ENCODE results near the gene EFNA5. TPM values are rescaled to one million over a fixed set of nuclear protein-coding genes. Genes with fewer than 3 reads are reported as not detected.

Gene EFNA5
- total and polyA plus RNA-seq, 2 donors = 1.7 to 3.6 TPM

- no peaks in the 10 kb centered on the region for H3K36me3 ChIP-seq (ENCODE audit: control insufficient read depth in 2 of 2, insufficient read depth in 2 of 2, low read length in 1 of 2)
- H3K9me3 ChIP-seq (ENCODE audit: control insufficient read depth in 2 of 2, insufficient read depth in 1 of 2, low read length in 1 of 2) = no peaks in the 10 kb centered on the region
- 89% methylated on average over 6 of the region's 6 CpGs for WGBS
- no peaks in the 10 kb centered on the region for H3K4me1 ChIP-seq (ENCODE audit: control insufficient read depth in 2 of 2, insufficient read depth in 2 of 2, low read length in 2 of 2)
- no peaks in the 10 kb centered on the region for H3K27me3 ChIP-seq (ENCODE audit: control insufficient read depth in 2 of 2, insufficient read depth in 1 of 2, low read length in 1 of 2)
- no peak overlapping the region for H3K4me3 ChIP-seq (ENCODE audit: low read length in 2 of 2)
- no peak overlapping the region for H3K27ac ChIP-seq (ENCODE audit: low read depth in 1 of 2, low read length in 1 of 2)
- no peak for DNase-seq (ENCODE audit: low read depth in 6 of 9, low spot score in 9 of 9)
Observed at GRCh38 chr5:107370396-107370968, 300.3 kb downstream of the EFNA5 start.

GRCh38 chr5:107369622-107370021, 301.1 kb downstream of the EFNA5 start:
- Histone ChIP-seq H3K4me3 (ENCODE audit: low read length in 2 of 2) (no peak overlapping the region), H3K27me3 (ENCODE audit: control insufficient read depth in 2 of 2, insufficient read depth in 1 of 2, low read length in 1 of 2) (no peaks in the 10 kb centered on the region), H3K4me1 (ENCODE audit: control insufficient read depth in 2 of 2, insufficient read depth in 2 of 2, low read length in 2 of 2) (no peaks in the 10 kb centered on the region), H3K27ac (ENCODE audit: low read depth in 1 of 2, low read length in 1 of 2) (no peak overlapping the region), H3K36me3 (ENCODE audit: control insufficient read depth in 2 of 2, insufficient read depth in 2 of 2, low read length in 1 of 2) (no peaks in the 10 kb centered on the region), H3K9me3 (ENCODE audit: control insufficient read depth in 2 of 2, insufficient read depth in 1 of 2, low read length in 1 of 2) (no peaks in the 10 kb centered on the region)
- 98% methylated on average over 1 of the region's 1 CpG for WGBS
- no peak for DNase-seq (ENCODE audit: low read depth in 6 of 9, low spot score in 9 of 9)

GRCh38 chr5:107368615-107369014, 302.1 kb downstream of the EFNA5 start:
- Histone ChIP-seq H3K27me3 (ENCODE audit: control insufficient read depth in 2 of 2, insufficient read depth in 1 of 2, low read length in 1 of 2) (no peaks in the 10 kb centered on the region), H3K27ac (ENCODE audit: low read depth in 1 of 2, low read length in 1 of 2) (no peak overlapping the region), H3K4me3 (ENCODE audit: low read length in 2 of 2) (no peak overlapping the region), H3K36me3 (ENCODE audit: control insufficient read depth in 2 of 2, insufficient read depth in 2 of 2, low read length in 1 of 2) (no peaks in the 10 kb centered on the region), H3K9me3 (ENCODE audit: control insufficient read depth in 2 of 2, insufficient read depth in 1 of 2, low read length in 1 of 2) (no peaks in the 10 kb centered on the region), H3K4me1 (ENCODE audit: control insufficient read depth in 2 of 2, insufficient read depth in 2 of 2, low read length in 2 of 2) (no peaks in the 10 kb centered on the region)
- 96% methylated on average over 7 of the region's 7 CpGs for whole genome bisulfite sequencing
- DNase-seq (ENCODE audit: low read depth in 6 of 9, low spot score in 9 of 9) = no peak

GRCh38 chr5:107367939-107368338, 302.8 kb downstream of the EFNA5 start:
- Histone ChIP-seq H3K4me3 (ENCODE audit: low read length in 2 of 2) (no peak overlapping the region), H3K27me3 (ENCODE audit: control insufficient read depth in 2 of 2, insufficient read depth in 1 of 2, low read length in 1 of 2) (no peaks in the 10 kb centered on the region), H3K27ac (ENCODE audit: low read depth in 1 of 2, low read length in 1 of 2) (no peak overlapping the region)

GRCh38 chr5:107367480-107367879, 303.3 kb downstream of the EFNA5 start:
- H3K4me1 ChIP-seq (ENCODE audit: control insufficient read depth in 2 of 2, insufficient read depth in 2 of 2, low read length in 2 of 2) = no peaks in the 10 kb centered on the region
- no peak for DNase-seq (ENCODE audit: low read depth in 6 of 9, low spot score in 9 of 9)
- no peaks in the 10 kb centered on the region for H3K9me3 ChIP-seq (ENCODE audit: control insufficient read depth in 2 of 2, insufficient read depth in 1 of 2, low read length in 1 of 2)
- 98% methylated on average over 4 of the region's 4 CpGs for WGBS
- H3K27ac ChIP-seq (ENCODE audit: low read depth in 1 of 2, low read length in 1 of 2) = no peak overlapping the region
- no peaks in the 10 kb centered on the region for H3K36me3 ChIP-seq (ENCODE audit: control insufficient read depth in 2 of 2, insufficient read depth in 2 of 2, low read length in 1 of 2)
- no peaks in the 10 kb centered on the region for H3K27me3 ChIP-seq (ENCODE audit: control insufficient read depth in 2 of 2, insufficient read depth in 1 of 2, low read length in 1 of 2)
- no peak overlapping the region for H3K4me3 ChIP-seq (ENCODE audit: low read length in 2 of 2)

More at GRCh38 chr5:107367939-107368338, 302.8 kb downstream of the EFNA5 start:
- no peaks in the 10 kb centered on the region for H3K36me3 ChIP-seq (ENCODE audit: control insufficient read depth in 2 of 2, insufficient read depth in 2 of 2, low read length in 1 of 2)
- H3K4me1 ChIP-seq (ENCODE audit: control insufficient read depth in 2 of 2, insufficient read depth in 2 of 2, low read length in 2 of 2) = no peaks in the 10 kb centered on the region
- DNase-seq (ENCODE audit: low read depth in 6 of 9, low spot score in 9 of 9) = no peak
- H3K9me3 ChIP-seq (ENCODE audit: control insufficient read depth in 2 of 2, insufficient read depth in 1 of 2, low read length in 1 of 2) = no peaks in the 10 kb centered on the region
- 96% methylated on average over 2 of the region's 2 CpGs for WGBS

GRCh38 chr5:107365320-107366109, 305.2 kb downstream of the EFNA5 start:
- H3K27ac ChIP-seq (ENCODE audit: low read depth in 1 of 2, low read length in 1 of 2) = no peak overlapping the region
- H3K27me3 ChIP-seq (ENCODE audit: control insufficient read depth in 2 of 2, insufficient read depth in 1 of 2, low read length in 1 of 2) = no peaks in the 10 kb centered on the region
- H3K4me3 ChIP-seq (ENCODE audit: low read length in 2 of 2) = no peak overlapping the region
- H3K9me3 ChIP-seq (ENCODE audit: control insufficient read depth in 2 of 2, insufficient read depth in 1 of 2, low read length in 1 of 2) = no peaks in the 10 kb centered on the region
- H3K4me1 ChIP-seq (ENCODE audit: control insufficient read depth in 2 of 2, insufficient read depth in 2 of 2, low read length in 2 of 2) = no peaks in the 10 kb centered on the region
- no peak for DNase-seq (ENCODE audit: low read depth in 6 of 9, low spot score in 9 of 9)
- 28% methylated on average over 10 of the region's 10 CpGs for WGBS
- no peaks in the 10 kb centered on the region for H3K36me3 ChIP-seq (ENCODE audit: control insufficient read depth in 2 of 2, insufficient read depth in 2 of 2, low read length in 1 of 2)

GRCh38 chr5:107364443-107365319, 306.1 kb downstream of the EFNA5 start:
- H3K27ac ChIP-seq (ENCODE audit: low read depth in 1 of 2, low read length in 1 of 2) = no peak overlapping the region
- no peaks in the 10 kb centered on the region for H3K9me3 ChIP-seq (ENCODE audit: control insufficient read depth in 2 of 2, insufficient read depth in 1 of 2, low read length in 1 of 2)
- no peak for DNase-seq (ENCODE audit: low read depth in 6 of 9, low spot score in 9 of 9)
- no peaks in the 10 kb centered on the region for H3K27me3 ChIP-seq (ENCODE audit: control insufficient read depth in 2 of 2, insufficient read depth in 1 of 2, low read length in 1 of 2)
- no peak overlapping the region for H3K4me3 ChIP-seq (ENCODE audit: low read length in 2 of 2)
- no peaks in the 10 kb centered on the region for H3K36me3 ChIP-seq (ENCODE audit: control insufficient read depth in 2 of 2, insufficient read depth in 2 of 2, low read length in 1 of 2)
- H3K4me1 ChIP-seq (ENCODE audit: control insufficient read depth in 2 of 2, insufficient read depth in 2 of 2, low read length in 2 of 2) = no peaks in the 10 kb centered on the region
- WGBS = 96% methylated on average over 2 of the region's 2 CpGs

- no peak overlapping the region for H3K4me3 ChIP-seq (ENCODE audit: low read length in 2 of 2)
- 99% methylated on average over 3 of the region's 3 CpGs for WGBS
- H3K27me3 ChIP-seq (ENCODE audit: control insufficient read depth in 2 of 2, insufficient read depth in 1 of 2, low read length in 1 of 2) = no peaks in the 10 kb centered on the region
- DNase-seq (ENCODE audit: low read depth in 6 of 9, low spot score in 9 of 9) = no peak
- no peaks in the 10 kb centered on the region for H3K4me1 ChIP-seq (ENCODE audit: control insufficient read depth in 2 of 2, insufficient read depth in 2 of 2, low read length in 2 of 2)
- no peaks in the 10 kb centered on the region for H3K9me3 ChIP-seq (ENCODE audit: control insufficient read depth in 2 of 2, insufficient read depth in 1 of 2, low read length in 1 of 2)
- no peaks in the 10 kb centered on the region for H3K36me3 ChIP-seq (ENCODE audit: control insufficient read depth in 2 of 2, insufficient read depth in 2 of 2, low read length in 1 of 2)
- no peak overlapping the region for H3K27ac ChIP-seq (ENCODE audit: low read depth in 1 of 2, low read length in 1 of 2)
Observed at GRCh38 chr5:107363768-107364167, 307.0 kb downstream of the EFNA5 start.

- Histone ChIP-seq H3K27me3 (ENCODE audit: control insufficient read depth in 2 of 2, insufficient read depth in 1 of 2, low read length in 1 of 2) (no peaks in the 10 kb centered on the region), H3K9me3 (ENCODE audit: control insufficient read depth in 2 of 2, insufficient read depth in 1 of 2, low read length in 1 of 2) (no peaks in the 10 kb centered on the region), H3K4me1 (ENCODE audit: control insufficient read depth in 2 of 2, insufficient read depth in 2 of 2, low read length in 2 of 2) (no peaks in the 10 kb centered on the region), H3K36me3 (ENCODE audit: control insufficient read depth in 2 of 2, insufficient read depth in 2 of 2, low read length in 1 of 2) (no peaks in the 10 kb centered on the region), H3K27ac (ENCODE audit: low read depth in 1 of 2, low read length in 1 of 2) (no peak overlapping the region), H3K4me3 (ENCODE audit: low read length in 2 of 2) (no peak overlapping the region)
- 91% methylated on average over 4 of the region's 4 CpGs for WGBS
- no peak for DNase-seq (ENCODE audit: low read depth in 6 of 9, low spot score in 9 of 9)
Observed at GRCh38 chr5:107361945-107362344, 308.8 kb downstream of the EFNA5 start.
